Caco-2 (cell line): Measurements from ENCODE around the gene DNHD1. TPM values are rescaled to one million over a fixed set of nuclear protein-coding genes. Genes with fewer than 3 reads are reported as not detected.

Experiments used
- BruUV-seq: library from RNA; stranded (reverse); fragments of 400-500 nt; replicated peaks from 2 replicates; lab custom pipeline; 2021; lab: Mats Ljungman, UMichigan
- CTCF ChIA-PET: fragments of 300-600 bp; sonication (Branson Sonifier 250); formaldehyde crosslinking; loops from one replicate; lab custom pipeline; 2022; ENCODE audit warnings: antibody characterized with exemption; lab: Charles Lee
- POLR2A ChIA-PET: fragments of 300-600 bp; sonication (Branson Sonifier 250); formaldehyde crosslinking; loops from one replicate; lab custom pipeline; 2022; ENCODE audit warnings: antibody characterized with exemption; lab: Charles Lee
- DNase-seq, 2 experiments: peaks; one replicate each; pipeline versions ENCODE4 v3.0.0 to v3.0.0-alpha.2; 2020 to 2022
- H3K27me3 ChIP-seq: replicated peaks from 2 replicates; pipeline ENCODE4 v1.6.0; 2011; ENCODE audit warnings: low read length; ENCODE audit not compliant: control insufficient read depth, insufficient read depth
- H3K36me3 ChIP-seq: 2 replicates; pipeline ENCODE4 v1.5.1; 2011; ENCODE audit warnings: low read length; ENCODE audit not compliant: control insufficient read depth, insufficient read depth
- H3K4me1 ChIP-seq: fragments of 250-450 bp; sonication (Bioruptor Pico); 2 replicates; pipeline ENCODE4 v1.5.1; 2020; ENCODE audit warnings: mild to moderate bottlenecking
- H3K4me3 ChIP-seq: 2 replicates; pipeline ENCODE4 v1.5.1; 2011; ENCODE audit warnings: low read depth, mild to moderate bottlenecking, control low read depth, low read length
- H3K9me3 ChIP-seq: fragments of 250-450 bp; sonication (Bioruptor Pico); 2 replicates; pipeline ENCODE4 v1.5.1; 2020; ENCODE audit warnings: mild to moderate bottlenecking, moderate library complexity
- H3K27ac Mint-ChIP-seq: one replicate; pipeline ENCODE4 v1.8.0; 2022; ENCODE audit warnings: mixed read lengths; ENCODE audit not compliant: unreplicated experiment
- H3K27me3 Mint-ChIP-seq: one replicate; pipeline ENCODE4 v1.8.0; 2022; ENCODE audit warnings: mixed read lengths; ENCODE audit not compliant: insufficient read depth, unreplicated experiment
- H3K36me3 Mint-ChIP-seq: one replicate; pipeline ENCODE4 v1.8.0; 2022; ENCODE audit warnings: mild to moderate bottlenecking, mixed read lengths; ENCODE audit not compliant: insufficient read depth, unreplicated experiment
- H3K4me1 Mint-ChIP-seq: one replicate; pipeline ENCODE4 v1.8.0; 2022; ENCODE audit warnings: low read depth, mixed read lengths; ENCODE audit not compliant: unreplicated experiment
- H3K4me3 Mint-ChIP-seq: one replicate; pipeline ENCODE4 v1.8.0; 2022; ENCODE audit warnings: mild to moderate bottlenecking, moderate library complexity, mixed read lengths; ENCODE audit not compliant: unreplicated experiment
- H3K9me3 Mint-ChIP-seq: one replicate; pipeline ENCODE4 v1.8.0; 2022; ENCODE audit warnings: mixed read lengths; ENCODE audit not compliant: unreplicated experiment
- intact Hi-C: fragments of 100-400 bp; cut with micrococcal nuclease; formaldehyde crosslinking; loops from one replicate; pipeline ENCODE4 v1.10.0; 2022; ENCODE audit not compliant: unreplicated experiment
- total RNA-seq: library from RNA; stranded (reverse); gene quantifications from 2 replicates; pipeline ENCODE4 v1.2.3, GENCODE V29; 2022
- TF ChIP-seq, protein P1 (sequence below), 2 experiments: fragments of 200-600 bp in 1 of 2; IDR thresholded peaks; 1 replicate in 1 of 2; 2 replicates in 1 of 2; pipeline versions ENCODE4 v1.5.1 to v1.8.0; 2011 to 2022; ENCODE audit warnings: antibody characterized with exemption in 1 of 2, control low read depth in 1 of 2, inconsistent platforms in 1 of 2, low read depth in 1 of 2, low read length in 1 of 2, mild to moderate bottlenecking in 1 of 2, moderate library complexity in 1 of 2; ENCODE audit not compliant: insufficient read depth in 1 of 2, severe bottlenecking in 1 of 2, unreplicated experiment in 1 of 2

The DNHD1 gene
- total RNA-seq, 1 experiment from 2014 or later: 5.7 TPM

DNA sequence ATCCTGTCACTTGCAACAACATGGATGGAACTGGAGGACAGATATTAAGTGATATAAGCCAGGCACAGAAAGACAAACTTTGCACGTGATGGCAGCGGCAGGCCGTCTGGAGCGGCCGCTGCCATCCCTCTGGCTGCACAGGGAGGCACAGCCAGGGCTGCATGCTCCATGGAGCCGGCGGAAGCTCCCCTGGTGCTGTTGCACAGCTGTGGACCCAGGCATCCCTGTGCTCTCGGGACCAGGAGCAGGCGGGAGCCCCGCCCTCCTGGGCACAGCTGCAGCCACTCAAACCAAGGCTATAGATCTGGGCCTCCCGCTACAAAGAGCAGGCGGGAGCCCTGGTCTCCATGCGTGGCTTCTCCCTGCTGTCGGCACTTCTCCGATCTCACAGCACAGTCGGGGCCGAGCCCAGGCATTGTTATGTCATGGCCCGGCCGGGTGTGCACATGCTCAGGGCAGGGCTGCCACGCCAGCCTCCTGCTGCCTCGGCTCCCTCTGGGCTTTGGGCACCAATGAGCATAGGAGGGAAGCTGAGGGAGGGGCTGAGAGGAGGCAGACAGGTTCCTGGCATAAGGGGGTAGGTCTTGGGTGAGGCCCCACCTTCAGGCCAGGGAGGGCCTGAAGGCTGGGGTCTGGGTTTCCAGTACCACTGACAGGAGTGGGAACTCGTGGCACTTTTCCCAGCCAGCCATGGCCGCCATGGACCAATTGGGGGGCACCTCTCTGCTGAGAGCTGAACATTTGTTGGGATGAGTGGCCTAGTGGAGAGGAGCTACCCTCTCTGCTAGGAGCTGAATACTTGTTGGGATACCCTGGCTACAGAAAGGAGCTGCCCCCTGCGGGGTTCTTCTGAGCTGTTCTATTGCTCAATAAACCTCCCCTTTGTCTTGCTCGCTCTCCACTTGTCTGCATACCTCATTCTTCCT lies 89.6 kb downstream of the DNHD1 start:
- TF ChIP-seq, protein P1, sequence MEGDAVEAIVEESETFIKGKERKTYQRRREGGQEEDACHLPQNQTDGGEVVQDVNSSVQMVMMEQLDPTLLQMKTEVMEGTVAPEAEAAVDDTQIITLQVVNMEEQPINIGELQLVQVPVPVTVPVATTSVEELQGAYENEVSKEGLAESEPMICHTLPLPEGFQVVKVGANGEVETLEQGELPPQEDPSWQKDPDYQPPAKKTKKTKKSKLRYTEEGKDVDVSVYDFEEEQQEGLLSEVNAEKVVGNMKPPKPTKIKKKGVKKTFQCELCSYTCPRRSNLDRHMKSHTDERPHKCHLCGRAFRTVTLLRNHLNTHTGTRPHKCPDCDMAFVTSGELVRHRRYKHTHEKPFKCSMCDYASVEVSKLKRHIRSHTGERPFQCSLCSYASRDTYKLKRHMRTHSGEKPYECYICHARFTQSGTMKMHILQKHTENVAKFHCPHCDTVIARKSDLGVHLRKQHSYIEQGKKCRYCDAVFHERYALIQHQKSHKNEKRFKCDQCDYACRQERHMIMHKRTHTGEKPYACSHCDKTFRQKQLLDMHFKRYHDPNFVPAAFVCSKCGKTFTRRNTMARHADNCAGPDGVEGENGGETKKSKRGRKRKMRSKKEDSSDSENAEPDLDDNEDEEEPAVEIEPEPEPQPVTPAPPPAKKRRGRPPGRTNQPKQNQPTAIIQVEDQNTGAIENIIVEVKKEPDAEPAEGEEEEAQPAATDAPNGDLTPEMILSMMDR (IDR thresholded peaks at IDR 0.05; ENCODE audit: insufficient read depth in 1 of 2, low read depth in 1 of 2, low read length in 1 of 2, severe bottlenecking in 1 of 2, unreplicated experiment in 1 of 2): no peak
- CTCF ChIA-PET: no interaction called here
- BruUV-seq: no TSS peak

DNA sequence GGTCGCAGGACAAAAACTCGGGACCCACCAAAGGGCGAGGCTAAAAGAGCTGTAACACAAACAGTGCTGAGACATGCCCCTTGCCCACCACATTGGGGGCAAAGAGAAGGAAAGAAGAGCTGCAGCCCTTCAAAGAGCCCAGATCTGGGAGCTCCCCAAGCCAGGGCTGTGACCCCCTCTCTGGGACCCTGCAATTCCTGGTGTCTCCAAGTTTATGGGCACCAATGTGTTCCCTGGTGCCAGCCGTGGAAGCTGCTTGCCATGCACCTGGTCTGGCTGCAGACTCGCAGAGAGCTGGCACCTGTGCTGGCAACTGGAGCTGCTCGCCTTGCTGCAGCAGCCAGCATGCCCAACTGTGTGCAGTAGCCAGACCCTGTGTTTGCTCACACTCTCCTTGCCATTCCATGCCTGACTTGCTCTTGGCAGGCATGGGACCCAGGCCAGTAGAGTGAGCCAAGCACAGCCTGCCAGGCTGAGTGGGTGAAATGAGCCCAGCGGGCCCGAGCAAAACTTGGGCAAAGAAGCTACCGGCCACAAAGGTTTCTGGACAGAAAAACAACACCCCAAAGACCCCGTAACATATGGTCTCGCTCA lies 90.4 kb downstream of the DNHD1 start:
- H3K9me3 Mint-ChIP-seq: peaks cover 26% of the 10 kb centered on the region
- TF ChIP-seq, protein P1 (IDR thresholded peaks at IDR 0.05; ENCODE audit: insufficient read depth in 1 of 2, low read depth in 1 of 2, low read length in 1 of 2, severe bottlenecking in 1 of 2, unreplicated experiment in 1 of 2): no peak
- H3K36me3 ChIP-seq: no peaks in the 10 kb centered on the region; the same call in 1 of the 2 replicates
- intact Hi-C loops: no loop called here
- H3K36me3 Mint-ChIP-seq: peaks cover 8% of the 10 kb centered on the region
- H3K27me3 Mint-ChIP-seq: no peaks in the 10 kb centered on the region
- H3K4me1 ChIP-seq: no peaks in the 10 kb centered on the region
- ChIA-PET CTCF (no interaction called here), POLR2A (no interaction called here)
- no peak overlapping the region for H3K27ac Mint-ChIP-seq
- no peaks in the 10 kb centered on the region for H3K27me3 ChIP-seq
- DNase-seq: no peak
- peaks cover 8% of the 10 kb centered on the region for H3K9me3 ChIP-seq
- no peak overlapping the region for H3K4me3 ChIP-seq
- no TSS peak for BruUV-seq
- no peak overlapping the region for H3K4me3 Mint-ChIP-seq
- H3K4me1 Mint-ChIP-seq: no peaks in the 10 kb centered on the region

More for the DNA sequence above, 89.6 kb downstream of the DNHD1 start:
- intact Hi-C loops: no loop called here
- POLR2A ChIA-PET: no interaction called here
- no peaks in the 10 kb centered on the region for H3K27me3 Mint-ChIP-seq
- Histone ChIP-seq H3K4me3 (no peak overlapping the region), H3K27me3 (no peaks in the 10 kb centered on the region), H3K36me3 (no peaks in the 10 kb centered on the region; the same call in 1 of the 2 replicates), H3K4me1 (no peaks in the 10 kb centered on the region), H3K9me3 (peaks cover 8% of the 10 kb centered on the region)
- no peak for DNase-seq
- no peaks in the 10 kb centered on the region for H3K4me1 Mint-ChIP-seq
- H3K9me3 Mint-ChIP-seq: peaks cover 34% of the 10 kb centered on the region
- peaks cover 5% of the 10 kb centered on the region for H3K36me3 Mint-ChIP-seq
- H3K27ac Mint-ChIP-seq: no peak overlapping the region
- no peak overlapping the region for H3K4me3 Mint-ChIP-seq

DNA sequence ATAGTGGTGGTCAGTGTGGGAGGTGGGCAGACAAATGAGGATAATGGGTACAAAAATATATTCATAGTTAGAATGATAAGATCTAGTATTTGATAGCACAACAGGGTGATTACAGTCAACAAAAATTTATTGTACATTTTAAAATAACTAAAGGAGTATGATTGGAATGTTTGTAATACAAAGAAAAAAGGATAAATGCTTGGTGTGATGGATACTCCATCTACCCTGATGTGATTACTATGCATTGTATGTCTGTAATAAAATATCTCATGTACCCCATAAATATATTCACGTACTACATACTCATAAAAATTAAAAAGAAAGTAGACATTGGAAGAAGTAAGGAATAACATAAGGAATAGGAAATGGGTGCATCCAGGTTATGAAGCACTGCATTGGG lies 90.9 kb downstream of the DNHD1 start:
- no peak for DNase-seq
- TF ChIP-seq, protein P1 (IDR thresholded peaks at IDR 0.05; ENCODE audit: insufficient read depth in 1 of 2, low read depth in 1 of 2, low read length in 1 of 2, severe bottlenecking in 1 of 2, unreplicated experiment in 1 of 2): no peak
- Histone ChIP-seq H3K4me3 (no peak overlapping the region), H3K9me3 (peaks cover 8% of the 10 kb centered on the region; the same call in 1 of the 2 replicates), H3K36me3 (no peaks in the 10 kb centered on the region; the same call in 1 of the 2 replicates), H3K27me3 (no peaks in the 10 kb centered on the region), H3K4me1 (no peaks in the 10 kb centered on the region)
- Mint-ChIP-seq H3K9me3 (peaks cover 20% of the 10 kb centered on the region), H3K4me3 (no peak overlapping the region), H3K4me1 (no peaks in the 10 kb centered on the region), H3K36me3 (peaks cover 8% of the 10 kb centered on the region), H3K27ac (no peak overlapping the region), H3K27me3 (no peaks in the 10 kb centered on the region)
- no TSS peak for BruUV-seq
- POLR2A ChIA-PET: no interaction called here
- CTCF ChIA-PET: no interaction called here
- intact Hi-C loops: no loop called here
